Measurements from ENCODE around the gene RFLNA.

DNA sequence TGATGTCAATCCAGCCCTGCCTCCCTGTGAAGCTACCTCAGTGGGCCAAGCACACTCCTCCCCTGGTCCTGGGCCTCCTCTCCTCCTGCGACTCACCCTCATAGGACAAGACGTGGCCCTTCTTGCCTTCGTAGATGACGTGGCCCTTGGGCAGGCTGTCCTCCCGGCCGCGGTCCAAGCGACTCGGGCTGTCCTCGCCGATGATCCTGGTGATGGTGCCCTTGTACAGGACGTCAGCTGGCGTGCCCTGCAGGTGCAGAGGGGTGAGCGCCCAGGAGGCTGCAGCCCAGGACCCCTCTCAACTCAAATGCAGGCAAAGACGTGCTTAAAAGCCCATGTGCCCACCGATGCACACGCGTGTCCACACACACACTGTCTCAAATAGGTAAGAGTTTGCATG, 55.6 kb downstream of the RFLNA start:
- TF ChIP-seq, protein P1, sequence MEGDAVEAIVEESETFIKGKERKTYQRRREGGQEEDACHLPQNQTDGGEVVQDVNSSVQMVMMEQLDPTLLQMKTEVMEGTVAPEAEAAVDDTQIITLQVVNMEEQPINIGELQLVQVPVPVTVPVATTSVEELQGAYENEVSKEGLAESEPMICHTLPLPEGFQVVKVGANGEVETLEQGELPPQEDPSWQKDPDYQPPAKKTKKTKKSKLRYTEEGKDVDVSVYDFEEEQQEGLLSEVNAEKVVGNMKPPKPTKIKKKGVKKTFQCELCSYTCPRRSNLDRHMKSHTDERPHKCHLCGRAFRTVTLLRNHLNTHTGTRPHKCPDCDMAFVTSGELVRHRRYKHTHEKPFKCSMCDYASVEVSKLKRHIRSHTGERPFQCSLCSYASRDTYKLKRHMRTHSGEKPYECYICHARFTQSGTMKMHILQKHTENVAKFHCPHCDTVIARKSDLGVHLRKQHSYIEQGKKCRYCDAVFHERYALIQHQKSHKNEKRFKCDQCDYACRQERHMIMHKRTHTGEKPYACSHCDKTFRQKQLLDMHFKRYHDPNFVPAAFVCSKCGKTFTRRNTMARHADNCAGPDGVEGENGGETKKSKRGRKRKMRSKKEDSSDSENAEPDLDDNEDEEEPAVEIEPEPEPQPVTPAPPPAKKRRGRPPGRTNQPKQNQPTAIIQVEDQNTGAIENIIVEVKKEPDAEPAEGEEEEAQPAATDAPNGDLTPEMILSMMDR (conservative IDR thresholded peaks at IDR 0.05 in 1 of 2, IDR thresholded peaks at IDR 0.05 in 1 of 2; ENCODE audit: extremely low read depth in 1 of 2, insufficient read depth in 1 of 2, low read depth in 1 of 2, low read length in 2 of 2) = no peak
- no peak for TF ChIP-seq EZH2 (IDR thresholded peaks at IDR 0.05; ENCODE audit: borderline replicate concordance, low read length)
